ENCODE results near the gene RNF149. TPM values are rescaled to one million over a fixed set of nuclear protein-coding genes. Genes with fewer than 3 reads are reported as not detected.
A peak's percentile ranks its signal among the peaks of the same experiment; 100 is the strongest.

Gene RNF149
- total and polyA plus RNA-seq, 9 donors: 20.3 to 62.5 (median 45.3) TPM

DNA sequence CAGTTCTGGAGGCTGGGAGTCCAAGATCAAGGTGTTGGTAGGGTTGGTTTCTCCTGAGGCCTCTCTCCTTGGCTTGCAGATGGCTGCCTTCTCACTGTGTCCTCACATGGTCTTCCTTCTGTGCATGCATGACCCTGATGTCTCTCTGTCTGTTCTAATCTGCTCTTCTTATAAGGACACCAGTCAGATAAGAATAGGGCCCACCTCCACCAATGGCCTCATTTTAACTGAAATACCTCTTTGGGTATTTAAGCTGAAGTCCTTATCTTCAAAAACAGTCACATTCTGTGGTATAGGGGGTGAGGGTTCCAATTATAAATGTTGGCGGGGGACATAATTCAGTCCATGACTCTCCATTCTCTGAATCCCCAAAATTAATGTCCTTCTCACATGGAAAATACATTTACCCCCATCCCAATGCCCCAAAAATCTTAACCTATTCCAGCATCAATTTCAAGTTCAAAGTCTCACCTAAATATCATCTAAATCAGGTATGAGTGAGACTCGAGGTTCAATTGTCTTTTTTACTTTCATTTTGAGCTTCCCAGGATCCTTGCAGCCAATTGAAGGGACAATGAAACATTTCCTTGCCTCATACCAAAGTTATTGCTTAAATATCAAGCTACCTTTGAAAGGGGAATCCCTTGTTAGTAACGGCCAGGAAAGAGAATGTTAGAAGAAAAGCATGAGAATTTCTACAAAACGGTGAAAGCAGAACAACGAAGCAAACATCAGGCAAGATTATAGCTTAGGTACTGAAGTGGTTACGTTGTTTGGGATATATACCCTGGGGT, 76.4 kb downstream of the RNF149 start:
- H3K4me3 ChIP-seq: no peak overlapping the region
- intact Hi-C loops (cut with DNase I): no loop called here
- 89 to 93% (median 91%) methylated on average over 6 of the region's 6 CpGs for WGBS, 3 donors
- no peaks in the 10 kb centered on the region for H3K27me3 ChIP-seq
- no peaks in the 10 kb centered on the region for H3K4me1 ChIP-seq (ENCODE audit: insufficient read depth)
- no peak for DNase-seq
- no peak for TF ChIP-seq EP300 (IDR thresholded peaks at IDR 0.05)
- no peak for TF ChIP-seq POLR2A (IDR thresholded peaks at IDR 0.05)
- TF ChIP-seq, protein P1, sequence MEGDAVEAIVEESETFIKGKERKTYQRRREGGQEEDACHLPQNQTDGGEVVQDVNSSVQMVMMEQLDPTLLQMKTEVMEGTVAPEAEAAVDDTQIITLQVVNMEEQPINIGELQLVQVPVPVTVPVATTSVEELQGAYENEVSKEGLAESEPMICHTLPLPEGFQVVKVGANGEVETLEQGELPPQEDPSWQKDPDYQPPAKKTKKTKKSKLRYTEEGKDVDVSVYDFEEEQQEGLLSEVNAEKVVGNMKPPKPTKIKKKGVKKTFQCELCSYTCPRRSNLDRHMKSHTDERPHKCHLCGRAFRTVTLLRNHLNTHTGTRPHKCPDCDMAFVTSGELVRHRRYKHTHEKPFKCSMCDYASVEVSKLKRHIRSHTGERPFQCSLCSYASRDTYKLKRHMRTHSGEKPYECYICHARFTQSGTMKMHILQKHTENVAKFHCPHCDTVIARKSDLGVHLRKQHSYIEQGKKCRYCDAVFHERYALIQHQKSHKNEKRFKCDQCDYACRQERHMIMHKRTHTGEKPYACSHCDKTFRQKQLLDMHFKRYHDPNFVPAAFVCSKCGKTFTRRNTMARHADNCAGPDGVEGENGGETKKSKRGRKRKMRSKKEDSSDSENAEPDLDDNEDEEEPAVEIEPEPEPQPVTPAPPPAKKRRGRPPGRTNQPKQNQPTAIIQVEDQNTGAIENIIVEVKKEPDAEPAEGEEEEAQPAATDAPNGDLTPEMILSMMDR (IDR thresholded peaks at IDR 0.05): no peak
- H3K27ac ChIP-seq: no peak overlapping the region
- no peaks in the 10 kb centered on the region for H3K9me3 ChIP-seq
- H3K36me3 ChIP-seq: no peaks in the 10 kb centered on the region

DNA sequence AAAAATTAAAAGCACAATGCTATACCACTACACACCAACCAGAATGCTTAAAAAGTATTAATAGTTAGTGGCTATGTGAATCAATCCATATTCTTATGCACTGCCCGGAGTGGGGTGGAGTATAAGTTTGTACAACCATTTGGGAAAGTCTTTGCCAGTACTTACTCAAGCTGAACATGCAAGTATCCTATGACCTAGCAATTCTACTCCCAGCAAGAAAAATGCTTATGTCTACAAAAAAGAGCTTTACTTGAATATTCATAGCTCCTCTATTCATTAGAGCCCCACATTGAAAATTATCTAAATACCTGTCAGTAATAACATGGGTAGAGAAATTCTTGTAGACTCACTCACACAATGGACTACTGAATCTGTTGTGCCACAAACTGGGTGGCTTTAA, 77.3 kb downstream of the RNF149 start:
- Histone ChIP-seq H3K27ac (no peak overlapping the region), H3K4me3 (no peak overlapping the region), H3K36me3 (no peaks in the 10 kb centered on the region), H3K27me3 (no peaks in the 10 kb centered on the region), H3K9me3 (no peaks in the 10 kb centered on the region), H3K4me1 (ENCODE audit: insufficient read depth) (no peaks in the 10 kb centered on the region)
- TF ChIP-seq, protein P1 (IDR thresholded peaks at IDR 0.05): no peak
- TF ChIP-seq POLR2A (IDR thresholded peaks at IDR 0.05): no peak
- no peak for TF ChIP-seq EP300 (IDR thresholded peaks at IDR 0.05)
- WGBS, 3 donors: 97 to 100% (median 97%) methylated on average over 1 of the region's 1 CpG
- no peak for DNase-seq
- intact Hi-C loops (cut with DNase I): no loop called here

DNA sequence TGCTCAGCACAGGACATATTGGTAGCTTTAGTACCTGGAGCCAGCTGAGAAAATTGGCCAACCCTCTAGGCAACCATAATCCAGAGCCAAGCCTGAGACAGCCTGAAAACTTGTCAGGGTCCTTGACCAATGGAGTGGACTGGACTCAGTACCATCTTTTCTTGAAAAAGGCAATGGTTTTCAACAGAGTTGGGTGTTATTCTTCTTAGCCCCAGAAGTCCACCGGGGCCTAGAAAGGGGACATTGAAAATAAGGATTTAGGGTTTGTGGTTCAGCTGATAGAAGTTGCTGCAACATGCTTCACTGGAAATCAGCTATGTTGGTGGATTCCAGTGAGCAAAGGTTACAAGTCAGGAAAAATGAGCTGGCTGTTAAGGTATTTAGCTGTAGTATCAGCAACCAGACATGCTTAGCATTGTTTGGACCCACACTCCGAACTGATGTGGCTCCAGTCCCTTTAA, 77.9 kb downstream of the RNF149 start:
- H3K27me3 ChIP-seq: no peaks in the 10 kb centered on the region
- H3K9me3 ChIP-seq: no peaks in the 10 kb centered on the region
- TF ChIP-seq EP300 (IDR thresholded peaks at IDR 0.05) (no peak), POLR2A (IDR thresholded peaks at IDR 0.05) (no peak)
- TF ChIP-seq, protein P1 (IDR thresholded peaks at IDR 0.05): no peak
- no peaks in the 10 kb centered on the region for H3K36me3 ChIP-seq
- 84 to 91% (median 88%) methylated on average over 2 of the region's 2 CpGs for WGBS, 3 donors
- no peaks in the 10 kb centered on the region for H3K4me1 ChIP-seq (ENCODE audit: insufficient read depth)
- no peak overlapping the region for H3K27ac ChIP-seq
- no peak overlapping the region for H3K4me3 ChIP-seq
- no peak for DNase-seq
- intact Hi-C loops (cut with DNase I): no loop called here

Small RNAs within 50 kb of the gene (microRNA-seq; reads per million reads assigned to microRNA genes)
- 1.1 to 1.6 (median 1.1) reads per million in 3 donors for gene MIR5696

Small RNAs within 50 kb of the gene (small RNA-seq; reads per million reads assigned to genes)
- gene MIR5696 (0.30 reads per million), gene SNORD89 (162 reads per million, percentile 92 among the genes with 10 or more reads in this experiment)

Other genes starting within 250 kb of the RNF149 start
- gene TBC1D8, start 157.3 kb downstream of the RNF149 start, total RNA-seq: 10 to 100 TPM; 14.3 to 44.6 (median 15.8) TPM
- 10 to 100 TPM; 10.8 to 10.9 TPM for gene TBC1D8, start 157.3 kb downstream of the RNF149 start, polyA plus RNA-seq
- 10 to 100 TPM; 17.6 to 26.9 (median 21.0) TPM for gene CNOT11, start 55.8 kb downstream of the RNF149 start, total RNA-seq
- gene CNOT11, start 55.8 kb downstream of the RNF149 start, polyA plus RNA-seq: 10 to 100 TPM; 11.5 to 55.1 TPM
- gene CREG2, start 78.8 kb upstream of the RNF149 start, total RNA-seq: under 1 TPM in 6 of 7 donors, not detected in 1; 0.05 to 0.57 (median 0.36) TPM
- under 1 TPM; 0.04 to 0.05 TPM for gene CREG2, start 78.8 kb upstream of the RNF149 start, polyA plus RNA-seq
- gene RFX8, start 166.4 kb upstream of the RNF149 start, total RNA-seq: 1 to 10 TPM in 1 of 7 donors, under 1 TPM in 6; 0.32 to 1.7 (median 0.38) TPM
- gene RFX8, start 166.4 kb upstream of the RNF149 start, polyA plus RNA-seq: under 1 TPM; 0.05 to 0.70 TPM

Measured in ovary (tissue), 9 donors.